ENCODE measurements around the gene NOP14. TPM values are rescaled to one million over a fixed set of nuclear protein-coding genes. Genes with fewer than 3 reads are reported as not detected.
"Not testable (repeated sequence)": the region's sequence is repeated elsewhere in the genome, so short reads cannot be mapped to it uniquely, and the experiment has no call there.

The NOP14 gene
- total RNA-seq, 1 donor from 2014 or later: 31.5 TPM

DNA sequence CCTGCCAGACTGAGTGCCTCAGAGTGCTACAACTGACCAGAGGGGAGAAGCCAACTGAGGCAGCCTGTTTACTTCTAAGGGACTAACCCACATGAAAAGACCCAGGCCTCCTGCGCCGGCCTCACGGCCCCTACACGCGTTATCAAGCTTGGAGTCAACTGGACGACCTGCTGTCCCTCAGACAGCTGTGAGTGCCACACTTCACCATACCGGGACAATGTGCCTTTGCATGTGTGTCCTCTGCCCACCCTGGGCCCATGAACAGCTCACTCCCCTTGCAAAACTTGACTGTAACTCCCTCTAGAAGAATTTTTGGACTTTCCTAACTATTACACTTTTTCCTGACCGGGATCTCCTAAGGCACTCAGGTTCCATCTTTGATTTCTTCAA lies 1.8 kb downstream of the NOP14 start:
- H3K4me3 Mint-ChIP-seq (ENCODE audit: low read depth): peak overlapping the region; percentile 93
- peak overlapping the region; percentile 96 for H3K27ac Mint-ChIP-seq
- no peaks in the 10 kb centered on the region for H3K27me3 Mint-ChIP-seq
- peaks cover 10% of the 10 kb centered on the region for H3K36me3 Mint-ChIP-seq (ENCODE audit: insufficient read depth)
- no peak for DNase-seq (ENCODE audit: low spot score, unreplicated experiment)
- H3K4me1 Mint-ChIP-seq (ENCODE audit: low read depth): peaks cover 29% of the 10 kb centered on the region
- H3K9me3 Mint-ChIP-seq (ENCODE audit: low read depth): no peaks in the 10 kb centered on the region
- TF ChIP-seq, protein P1, sequence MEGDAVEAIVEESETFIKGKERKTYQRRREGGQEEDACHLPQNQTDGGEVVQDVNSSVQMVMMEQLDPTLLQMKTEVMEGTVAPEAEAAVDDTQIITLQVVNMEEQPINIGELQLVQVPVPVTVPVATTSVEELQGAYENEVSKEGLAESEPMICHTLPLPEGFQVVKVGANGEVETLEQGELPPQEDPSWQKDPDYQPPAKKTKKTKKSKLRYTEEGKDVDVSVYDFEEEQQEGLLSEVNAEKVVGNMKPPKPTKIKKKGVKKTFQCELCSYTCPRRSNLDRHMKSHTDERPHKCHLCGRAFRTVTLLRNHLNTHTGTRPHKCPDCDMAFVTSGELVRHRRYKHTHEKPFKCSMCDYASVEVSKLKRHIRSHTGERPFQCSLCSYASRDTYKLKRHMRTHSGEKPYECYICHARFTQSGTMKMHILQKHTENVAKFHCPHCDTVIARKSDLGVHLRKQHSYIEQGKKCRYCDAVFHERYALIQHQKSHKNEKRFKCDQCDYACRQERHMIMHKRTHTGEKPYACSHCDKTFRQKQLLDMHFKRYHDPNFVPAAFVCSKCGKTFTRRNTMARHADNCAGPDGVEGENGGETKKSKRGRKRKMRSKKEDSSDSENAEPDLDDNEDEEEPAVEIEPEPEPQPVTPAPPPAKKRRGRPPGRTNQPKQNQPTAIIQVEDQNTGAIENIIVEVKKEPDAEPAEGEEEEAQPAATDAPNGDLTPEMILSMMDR (IDR thresholded peaks at IDR 0.05; ENCODE audit: unreplicated experiment): no peak

DNA sequence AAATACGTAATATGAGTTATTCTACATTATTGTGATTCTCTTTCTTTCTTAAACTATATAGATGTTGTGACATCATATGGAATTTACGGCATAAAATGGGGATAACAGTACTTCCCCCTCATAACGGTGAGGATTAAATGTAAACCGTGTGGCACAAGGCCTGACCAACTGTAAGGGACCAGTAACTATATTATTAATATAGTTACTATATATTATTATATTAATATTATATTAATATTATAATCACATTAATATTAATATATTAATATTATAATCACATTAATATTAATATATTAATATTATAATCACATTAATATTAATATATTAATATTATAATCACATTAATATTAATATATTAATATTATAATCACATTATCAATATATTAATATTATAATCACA lies 2.8 kb downstream of the NOP14 start:
- H3K27ac Mint-ChIP-seq; H3K9me3 Mint-ChIP-seq (ENCODE audit: low read depth); DNase-seq (ENCODE audit: low spot score, unreplicated experiment); H3K27me3 Mint-ChIP-seq; H3K4me3 Mint-ChIP-seq (ENCODE audit: low read depth): not testable (repeated sequence)
- peaks cover 29% of the 10 kb centered on the region for H3K4me1 Mint-ChIP-seq (ENCODE audit: low read depth)
- peaks cover 17% of the 10 kb centered on the region for H3K36me3 Mint-ChIP-seq (ENCODE audit: insufficient read depth)

DNA sequence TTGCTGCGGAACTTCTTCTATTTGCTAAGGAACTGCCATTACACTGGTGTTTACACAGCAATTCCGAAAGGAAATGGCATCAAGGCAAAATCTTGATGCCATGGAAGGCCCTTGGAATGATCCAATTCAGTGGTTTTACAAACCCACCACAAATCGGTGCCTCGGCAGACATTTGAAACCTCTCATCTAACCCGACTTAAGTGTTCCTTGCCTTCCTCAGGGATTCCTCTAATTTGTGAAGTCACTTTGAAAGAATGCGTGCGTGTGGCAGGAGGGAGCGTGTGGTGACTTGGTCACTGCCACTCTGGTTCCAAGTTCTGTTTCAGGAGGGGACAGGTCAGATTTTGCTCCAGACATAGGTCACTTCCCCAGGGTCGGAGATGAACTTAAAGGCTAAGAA lies 4.8 kb downstream of the NOP14 start:
- TF ChIP-seq, protein P1 (IDR thresholded peaks at IDR 0.05; ENCODE audit: unreplicated experiment): no peak
- Mint-ChIP-seq H3K4me3 (ENCODE audit: low read depth) (peak overlapping the region; percentile 3), H3K36me3 (ENCODE audit: insufficient read depth) (peaks cover 24% of the 10 kb centered on the region), H3K27ac (peak overlapping the region; percentile 93), H3K4me1 (ENCODE audit: low read depth) (peaks cover 22% of the 10 kb centered on the region), H3K9me3 (ENCODE audit: low read depth) (no peaks in the 10 kb centered on the region), H3K27me3 (no peaks in the 10 kb centered on the region)
- DNase-seq (ENCODE audit: low spot score, unreplicated experiment): no peak

DNA sequence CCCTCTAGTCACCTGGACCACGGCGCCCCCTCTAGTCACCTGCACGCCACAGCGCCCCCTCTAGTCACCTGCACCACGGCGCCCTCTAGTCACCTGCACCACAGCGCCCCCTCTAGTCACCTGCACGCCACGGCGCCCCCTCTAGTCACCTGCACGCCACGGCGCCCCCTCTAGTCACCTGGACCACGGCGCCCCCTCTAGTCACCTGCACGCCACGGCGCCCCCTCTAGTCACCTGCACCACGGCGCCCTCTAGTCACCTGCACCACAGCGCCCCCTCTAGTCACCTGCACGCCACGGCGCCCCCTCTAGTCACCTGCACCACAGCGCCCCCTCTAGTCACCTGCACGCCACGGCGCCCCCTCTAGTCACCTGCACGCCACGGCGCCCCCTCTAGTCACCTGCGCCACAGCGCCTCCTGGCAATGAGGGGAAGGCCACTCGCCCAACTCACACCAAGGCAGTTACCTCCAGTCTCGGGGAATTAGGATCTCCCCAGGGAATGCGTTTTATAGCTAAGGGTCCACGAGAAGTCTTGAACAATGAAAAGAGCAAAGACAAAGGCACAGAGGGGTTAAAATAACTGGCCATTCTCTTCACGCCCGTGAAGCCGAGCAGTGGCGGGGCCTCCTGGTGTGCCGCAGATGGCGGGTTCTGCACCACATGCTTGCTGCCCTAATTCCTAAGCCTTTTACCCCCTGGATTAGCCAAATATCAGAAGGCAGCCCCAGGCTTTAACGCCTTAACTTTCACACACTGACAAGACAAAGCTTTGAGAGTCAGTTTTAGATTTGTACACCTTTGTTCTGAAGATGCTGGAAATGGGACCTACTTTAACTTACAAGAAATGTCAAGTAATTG lies 7.8 kb downstream of the NOP14 start:
- DNase-seq (ENCODE audit: low spot score, unreplicated experiment); H3K27ac Mint-ChIP-seq; H3K27me3 Mint-ChIP-seq; H3K4me3 Mint-ChIP-seq (ENCODE audit: low read depth); H3K9me3 Mint-ChIP-seq (ENCODE audit: low read depth): not testable (repeated sequence)
- peaks cover 38% of the 10 kb centered on the region for H3K36me3 Mint-ChIP-seq (ENCODE audit: insufficient read depth)
- H3K4me1 Mint-ChIP-seq (ENCODE audit: low read depth): peaks cover 14% of the 10 kb centered on the region

DNA sequence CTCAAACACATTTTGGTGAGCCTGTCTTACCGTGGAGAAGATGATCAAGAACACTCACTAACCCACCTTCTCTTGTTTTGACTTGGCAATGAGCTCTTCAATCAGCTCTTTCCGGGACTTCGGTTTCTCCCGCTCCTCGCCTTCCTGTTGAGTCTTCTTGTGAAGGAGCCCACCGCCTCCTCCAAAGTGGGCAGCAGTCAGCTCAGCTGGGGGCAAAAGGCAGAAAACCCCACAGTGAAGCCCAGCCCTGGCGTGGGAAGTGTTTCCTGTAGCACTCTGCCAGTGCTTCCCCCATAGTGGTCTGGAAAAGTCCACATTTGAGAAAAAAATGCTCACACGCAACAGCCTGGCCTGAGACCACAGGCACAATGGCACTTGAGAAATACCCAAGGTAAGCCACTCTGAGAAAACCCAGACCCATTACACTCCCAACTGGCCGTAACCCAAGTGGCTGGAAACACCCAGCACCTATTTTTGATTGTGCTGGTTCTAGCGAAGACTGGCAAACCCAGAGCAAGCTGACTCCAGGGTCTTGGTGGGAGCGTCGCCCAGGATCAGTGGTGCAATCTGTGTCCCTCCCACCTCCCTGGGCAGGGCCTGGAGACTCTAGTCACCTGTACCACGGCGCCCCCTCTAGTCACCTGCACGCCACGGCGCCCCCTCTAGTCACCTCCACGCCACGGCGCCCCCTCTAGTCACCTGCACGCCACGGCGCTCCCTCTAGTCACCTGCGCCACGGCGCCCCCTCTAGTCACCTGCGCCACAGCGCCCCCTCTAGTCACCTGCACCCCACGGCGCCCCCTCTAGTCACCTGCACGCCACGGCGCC lies 8.6 kb downstream of the NOP14 start:
- Mint-ChIP-seq H3K36me3 (ENCODE audit: insufficient read depth) (peaks cover 41% of the 10 kb centered on the region), H3K4me3 (ENCODE audit: low read depth) (no peak overlapping the region), H3K27ac (peak overlapping the region; percentile 85)

DNA sequence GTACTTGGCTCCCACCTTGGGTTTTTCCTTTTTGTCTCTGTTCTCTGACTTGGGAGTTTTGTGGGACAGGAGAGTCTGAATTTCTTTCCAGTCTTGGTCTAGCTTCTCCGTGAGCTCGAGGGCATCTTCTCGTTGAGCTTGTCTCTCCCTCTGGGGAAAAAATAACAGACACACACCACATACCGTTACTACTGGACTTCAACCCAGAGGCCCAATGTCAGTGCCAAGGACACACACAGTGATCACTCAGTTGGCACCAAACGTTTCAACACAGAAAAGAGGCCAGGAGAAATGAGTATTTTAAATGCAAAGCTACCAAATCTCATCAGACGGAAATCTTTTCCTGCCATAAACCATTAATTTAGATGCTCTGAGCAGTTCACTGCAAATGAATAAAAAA lies 9.7 kb downstream of the NOP14 start:
- no peak overlapping the region for H3K27ac Mint-ChIP-seq

More for the DNA sequence above, 8.6 kb downstream of the NOP14 start:
- peaks cover 11% of the 10 kb centered on the region for H3K4me1 Mint-ChIP-seq (ENCODE audit: low read depth)
- TF ChIP-seq, protein P1 (IDR thresholded peaks at IDR 0.05; ENCODE audit: unreplicated experiment): peak; percentile 44
- H3K9me3 Mint-ChIP-seq (ENCODE audit: low read depth): no peaks in the 10 kb centered on the region
- H3K27me3 Mint-ChIP-seq: no peaks in the 10 kb centered on the region
- no peak for DNase-seq (ENCODE audit: low spot score, unreplicated experiment)

More for the DNA sequence above, 9.7 kb downstream of the NOP14 start:
- TF ChIP-seq, protein P1 (IDR thresholded peaks at IDR 0.05; ENCODE audit: unreplicated experiment): no peak
- no peaks in the 10 kb centered on the region for H3K27me3 Mint-ChIP-seq
- peaks cover 42% of the 10 kb centered on the region for H3K36me3 Mint-ChIP-seq (ENCODE audit: insufficient read depth)
- H3K4me3 Mint-ChIP-seq (ENCODE audit: low read depth): no peak overlapping the region
- no peak for DNase-seq (ENCODE audit: low spot score, unreplicated experiment)
- H3K9me3 Mint-ChIP-seq (ENCODE audit: low read depth): no peaks in the 10 kb centered on the region
- peaks cover 4% of the 10 kb centered on the region for H3K4me1 Mint-ChIP-seq (ENCODE audit: low read depth)
